VCaP (cell line): ENCODE data around the gene ACAP2.

Experiments
- H3K27ac ChIP-seq: fragments of 450-650 bp; 2 replicates; pipeline ENCODE4 v1.5.1; 2017
- CTCF ChIP-seq: fragments of 450-650 bp; conservative IDR thresholded peaks from 2 replicates; pipeline ENCODE4 v1.5.1; 2017; ENCODE audit warnings: mild to moderate bottlenecking, moderate library complexity

The ACAP2 gene

GRCh38 chr3:195251336-195252065 lies 191.3 kb downstream of the ACAP2 start:
- no peak for TF ChIP-seq CTCF
- no peak overlapping the region for H3K27ac ChIP-seq

GRCh38 chr3:195250473-195251251 lies 192.2 kb downstream of the ACAP2 start:
- no peak overlapping the region for H3K27ac ChIP-seq
- no peak for TF ChIP-seq CTCF

GRCh38 chr3:195249858-195250464 lies 192.9 kb downstream of the ACAP2 start:
- no peak for TF ChIP-seq CTCF
- H3K27ac ChIP-seq = no peak overlapping the region

GRCh38 chr3:195249057-195249770 lies 193.6 kb downstream of the ACAP2 start:
- no peak for TF ChIP-seq CTCF
- no peak overlapping the region for H3K27ac ChIP-seq

GRCh38 chr3:195248281-195248680 lies 194.5 kb downstream of the ACAP2 start:
- TF ChIP-seq CTCF = no peak
- H3K27ac ChIP-seq = no peak overlapping the region

- no peak overlapping the region for H3K27ac ChIP-seq
- TF ChIP-seq CTCF = no peak
Observed at GRCh38 chr3:195247863-195248189, 195.0 kb downstream of the ACAP2 start.
